ENCODE measurements around the gene PRIMPOL. TPM values are rescaled to one million over a fixed set of nuclear protein-coding genes. Genes with fewer than 3 reads are reported as not detected.

The PRIMPOL gene
- total and polyA plus RNA-seq, 2 of the 4 experiments (the other 2 are of a cell fraction), result 5.6 to 8.8 TPM

DNA sequence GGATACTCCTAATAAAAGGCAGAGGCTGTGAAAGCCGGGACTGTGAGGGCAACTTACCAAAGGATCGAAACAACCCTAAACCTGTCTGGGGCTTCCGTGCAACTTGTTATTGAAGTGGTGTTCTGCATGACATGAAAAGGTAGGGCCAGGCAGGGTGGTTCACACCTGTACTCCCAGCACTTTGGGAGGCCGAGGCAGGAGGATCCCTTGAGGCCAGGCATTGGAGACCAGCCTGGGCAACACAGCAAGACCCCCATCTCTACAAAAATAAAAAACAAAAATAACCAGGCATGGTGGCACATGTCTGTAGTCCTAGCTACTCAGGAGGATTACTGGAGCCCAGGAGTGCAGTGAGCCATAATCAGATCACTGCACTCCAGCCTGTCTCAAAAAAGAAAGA lies 12.6 kb upstream of the PRIMPOL start:
- H2BK120ac ChIP-seq (ENCODE audit: low read depth, low read length), result no peak overlapping the region
- intact Hi-C loops (cut with micrococcal nuclease) (no loop called here), in situ Hi-C loops (cut with MboI; ENCODE audit: low sequenced_read_pairs) (no loop called here), dilution Hi-C loops (cut with HindIII; ENCODE audit: low sequenced_read_pairs, unreplicated experiment) (no loop called here)
- no peak overlapping the region for H2AK5ac ChIP-seq (ENCODE audit: low read depth, low read length)
- no peak for ATAC-seq (ENCODE audit: low read depth)
- H3K27me3 ChIP-seq (ENCODE audit: control insufficient read depth, insufficient read depth, low read length), result no peaks in the 10 kb centered on the region
- H3K4me3 ChIP-seq (ENCODE audit: insufficient read depth, low read depth, low read length), result no peak overlapping the region
- no peak overlapping the region for H2AFZ ChIP-seq (replicated peaks; ENCODE audit: low read length, poor library complexity)
- H4K8ac ChIP-seq (ENCODE audit: low read depth in 2 of 2, low read length in 2 of 2), result no peak overlapping the region
- H3K18ac ChIP-seq (ENCODE audit: low read depth, low read length), result no peak overlapping the region
- peaks cover 7% of the 10 kb centered on the region; the same call in 1 of the 2 replicates for H4K20me1 ChIP-seq (ENCODE audit: insufficient read depth, low read length)
- H3K23ac ChIP-seq (ENCODE audit: low read depth, low read length), result no peak overlapping the region
- no peak overlapping the region for H3K56ac ChIP-seq (ENCODE audit: extremely low read depth, insufficient read depth, low read length)
- H3K9me1 ChIP-seq (ENCODE audit: insufficient read depth, low read length), result peaks cover 3% of the 10 kb centered on the region; the same call in 1 of the 2 replicates
- H2BK5ac ChIP-seq (ENCODE audit: low read depth, low read length, poor library complexity, severe bottlenecking), result no peak overlapping the region
- WGBS, 2 experiments (ENCODE audit: extremely low coverage in 2 of 2, insufficient read length in 1 of 2), result no CpG with 5 or more reads among the region's 4 CpGs
- ChIA-PET CTCF (no interaction called here), POLR2A (ENCODE audit: unreplicated experiment) (no interaction called here)
- H3K9ac ChIP-seq (ENCODE audit: low read depth, low read length), result no peak overlapping the region
- H2AK9ac ChIP-seq (replicated peaks; ENCODE audit: low read depth, low read length, poor library complexity), result no peak overlapping the region
- H2BK15ac ChIP-seq (ENCODE audit: low read depth, low read length), result no peak overlapping the region
- no peak overlapping the region for H3K4me2 ChIP-seq (ENCODE audit: low read depth, low read length)
- no TSS peak for BruUV-seq (replicated peaks)
- H4K91ac ChIP-seq (ENCODE audit: insufficient read depth, low read depth, low read length), result no peak overlapping the region
- H3K36me3 ChIP-seq (ENCODE audit: control insufficient read depth, insufficient read depth, low read length), result peaks cover 29% of the 10 kb centered on the region
- no peak overlapping the region for H2BK20ac ChIP-seq (ENCODE audit: low read depth, low read length)
- H3K79me1 ChIP-seq (ENCODE audit: low read depth in 1 of 2, low read length in 2 of 2), result peaks cover 43 to 44% of the 10 kb centered on the region in 2 experiments
- H3K4ac ChIP-seq (ENCODE audit: low read depth, low read length), result no peak overlapping the region
- H3K27ac ChIP-seq (ENCODE audit: insufficient read depth, low read length), result no peak overlapping the region
- DNase-seq, result no peak
- H3K4me1 ChIP-seq (ENCODE audit: control insufficient read depth, insufficient read depth, low read length), result no peaks in the 10 kb centered on the region
- H3K9me3 ChIP-seq (ENCODE audit: control insufficient read depth, insufficient read depth, low read length), result no peaks in the 10 kb centered on the region
- H4K5ac ChIP-seq (ENCODE audit: low read depth, low read length), result no peak overlapping the region
- TF ChIP-seq, protein P1, sequence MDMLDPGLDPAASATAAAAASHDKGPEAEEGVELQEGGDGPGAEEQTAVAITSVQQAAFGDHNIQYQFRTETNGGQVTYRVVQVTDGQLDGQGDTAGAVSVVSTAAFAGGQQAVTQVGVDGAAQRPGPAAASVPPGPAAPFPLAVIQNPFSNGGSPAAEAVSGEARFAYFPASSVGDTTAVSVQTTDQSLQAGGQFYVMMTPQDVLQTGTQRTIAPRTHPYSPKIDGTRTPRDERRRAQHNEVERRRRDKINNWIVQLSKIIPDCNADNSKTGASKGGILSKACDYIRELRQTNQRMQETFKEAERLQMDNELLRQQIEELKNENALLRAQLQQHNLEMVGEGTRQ (IDR thresholded peaks at IDR 0.05; ENCODE audit: low read depth, low read length), result no peak
- TF ChIP-seq NFE2L2 (IDR thresholded peaks at IDR 0.05; ENCODE audit: low read depth, low read length), result no peak
- TF ChIP-seq RFX5 (IDR thresholded peaks at IDR 0.05; ENCODE audit: low read depth, low read length), result no peak
- no peak for TF ChIP-seq FOS (IDR thresholded peaks at IDR 0.05; ENCODE audit: low read depth, low read length)
- no peak for TF ChIP-seq CHD1 (IDR thresholded peaks at IDR 0.05; ENCODE audit: low read depth, low read length)
- TF ChIP-seq RAD21 (IDR thresholded peaks at IDR 0.05; ENCODE audit: low read length), result no peak
- TF ChIP-seq MAZ (IDR thresholded peaks at IDR 0.05; ENCODE audit: borderline replicate concordance, low read depth, low read length), result no peak
- no peak for TF ChIP-seq SMC3 (IDR thresholded peaks at IDR 0.05; ENCODE audit: low read depth, low read length)
- H3K14ac ChIP-seq (replicated peaks; ENCODE audit: low read depth, low read length), result no peak overlapping the region

Data from IMR-90 (cell line).